Measurements from ENCODE around the gene TTC6.
"Not testable (repeated sequence)": the region's sequence is repeated elsewhere in the genome, so short reads cannot be mapped to it uniquely, and the experiment has no call there.

TTC6 gene
- 0 to 0.18 (median 0) reads per million in 9 experiments for total RNA-seq

- no peak within 1 kb of the TSS for H3K27ac Mint-ChIP-seq
- H3K36me3 Mint-ChIP-seq (ENCODE audit: insufficient read depth): no peaks in the 10 kb centered on the region
- H3K4me1 Mint-ChIP-seq (ENCODE audit: low read depth in 2 of 2): peaks cover 0 to 8% of the 10 kb centered on the region in 2 donors
- H3K4me3 Mint-ChIP-seq: peak within 1 kb of the TSS; percentile 55 to 69
- ATAC-seq (replicated peaks) (peak; percentile 10), DNase-seq (no peak)
- peaks cover 63 to 92% of the 10 kb centered on the region in 2 donors for H3K27me3 Mint-ChIP-seq
- H3K9me3 Mint-ChIP-seq: peaks cover 4 to 10% of the 10 kb centered on the region in 2 donors
Observed at GRCh38 chr14:37594971-37595808, at the start of gene TTC6, which contains the start of gene FOXA1. TSS of gene TTC6 (plus strand) at chr14:37595629. CDS start at chr14:37622065, 26,436 bp downstream. TSS of gene FOXA1 (minus strand) at chr14:37595249. CDS start at chr14:37594972, 277 bp downstream.

- Mint-ChIP-seq H3K27ac (no peak overlapping the region), H3K27me3 (no peaks in the 10 kb centered on the region), H3K4me1 (ENCODE audit: low read depth in 2 of 2) (no peaks in the 10 kb centered on the region), H3K36me3 (ENCODE audit: insufficient read depth) (no peaks in the 10 kb centered on the region), H3K9me3 (no peaks in the 10 kb centered on the region), H3K4me3 (no peak overlapping the region)
- ATAC-seq (replicated peaks): no peak
- DNase-seq: no peak
Observed at GRCh38 chr14:37546621-37547447, 48.6 kb upstream of the TTC6 start.

GRCh38 chr14:37550511-37550910 lies 44.9 kb upstream of the TTC6 start:
- ATAC-seq (replicated peaks): no peak
- no peaks in the 10 kb centered on the region for H3K4me1 Mint-ChIP-seq (ENCODE audit: low read depth in 2 of 2)
- H3K9me3 Mint-ChIP-seq: peaks cover 4 to 8% of the 10 kb centered on the region in 2 donors
- no peaks in the 10 kb centered on the region for H3K27me3 Mint-ChIP-seq
- no peak overlapping the region for H3K27ac Mint-ChIP-seq
- no peak for DNase-seq
- no peak overlapping the region for H3K4me3 Mint-ChIP-seq
- H3K36me3 Mint-ChIP-seq (ENCODE audit: insufficient read depth): no peaks in the 10 kb centered on the region

- no peak for ATAC-seq (replicated peaks)
- no peak overlapping the region for H3K4me3 Mint-ChIP-seq
- peaks cover 4 to 8% of the 10 kb centered on the region in 2 donors for H3K9me3 Mint-ChIP-seq
- H3K27me3 Mint-ChIP-seq: no peaks in the 10 kb centered on the region
- no peak for DNase-seq
- no peaks in the 10 kb centered on the region for H3K36me3 Mint-ChIP-seq (ENCODE audit: insufficient read depth)
- no peak overlapping the region for H3K27ac Mint-ChIP-seq
- no peaks in the 10 kb centered on the region for H3K4me1 Mint-ChIP-seq (ENCODE audit: low read depth in 2 of 2)
Observed at GRCh38 chr14:37551119-37551518, 44.3 kb upstream of the TTC6 start.

- Mint-ChIP-seq H3K4me3 (no peak overlapping the region), H3K27me3 (no peaks in the 10 kb centered on the region), H3K9me3 (peaks cover 6 to 22% of the 10 kb centered on the region in 2 donors), H3K36me3 (ENCODE audit: insufficient read depth) (no peaks in the 10 kb centered on the region), H3K4me1 (ENCODE audit: low read depth in 2 of 2) (no peaks in the 10 kb centered on the region), H3K27ac (no peak overlapping the region)
- DNase-seq (no peak), ATAC-seq (replicated peaks) (no peak)
Observed at GRCh38 chr14:37553935-37554550, 41.4 kb upstream of the TTC6 start.

- ATAC-seq (replicated peaks); H3K36me3 Mint-ChIP-seq (ENCODE audit: insufficient read depth); H3K4me3 Mint-ChIP-seq; H3K4me1 Mint-ChIP-seq (ENCODE audit: low read depth in 2 of 2); H3K27me3 Mint-ChIP-seq; DNase-seq; H3K27ac Mint-ChIP-seq: not testable (repeated sequence)
- H3K9me3 Mint-ChIP-seq: peaks cover 6 to 25% of the 10 kb centered on the region in 2 donors
Observed at GRCh38 chr14:37555596-37555995, 39.8 kb upstream of the TTC6 start.

GRCh38 chr14:37558740-37559139 lies 36.7 kb upstream of the TTC6 start:
- no peak for ATAC-seq (replicated peaks)
- no peaks in the 10 kb centered on the region for H3K36me3 Mint-ChIP-seq (ENCODE audit: insufficient read depth)
- DNase-seq: no peak

GRCh38 chr14:37559386-37559785 lies 36.0 kb upstream of the TTC6 start:
- Mint-ChIP-seq H3K4me3 (no peak overlapping the region), H3K4me1 (ENCODE audit: low read depth in 2 of 2) (no peaks in the 10 kb centered on the region), H3K27me3 (no peaks in the 10 kb centered on the region), H3K9me3 (peaks cover 2 to 18% of the 10 kb centered on the region in 2 donors), H3K36me3 (ENCODE audit: insufficient read depth) (no peaks in the 10 kb centered on the region), H3K27ac (no peak overlapping the region)
- ATAC-seq (replicated peaks): no peak
- DNase-seq: no peak

More at GRCh38 chr14:37558740-37559139, 36.7 kb upstream of the TTC6 start:
- Mint-ChIP-seq H3K9me3 (peaks cover 6 to 24% of the 10 kb centered on the region in 2 donors), H3K4me1 (ENCODE audit: low read depth in 2 of 2) (no peaks in the 10 kb centered on the region), H3K4me3 (no peak overlapping the region), H3K27me3 (no peaks in the 10 kb centered on the region), H3K27ac (no peak overlapping the region)

- peaks cover 0 to 7% of the 10 kb centered on the region in 2 donors for H3K9me3 Mint-ChIP-seq
- H3K4me3 Mint-ChIP-seq: no peak overlapping the region
- H3K27ac Mint-ChIP-seq: no peak overlapping the region
- H3K36me3 Mint-ChIP-seq (ENCODE audit: insufficient read depth): no peaks in the 10 kb centered on the region
- ATAC-seq (replicated peaks): no peak
- DNase-seq: no peak
- no peaks in the 10 kb centered on the region for H3K4me1 Mint-ChIP-seq (ENCODE audit: low read depth in 2 of 2)
- no peaks in the 10 kb centered on the region for H3K27me3 Mint-ChIP-seq
Observed at GRCh38 chr14:37563189-37563588, 32.2 kb upstream of the TTC6 start.

GRCh38 chr14:37565550-37565949 lies 29.9 kb upstream of the TTC6 start:
- Mint-ChIP-seq H3K4me3 (no peak overlapping the region), H3K9me3 (no peaks in the 10 kb centered on the region), H3K4me1 (ENCODE audit: low read depth in 2 of 2) (no peaks in the 10 kb centered on the region), H3K27ac (no peak overlapping the region), H3K27me3 (no peaks in the 10 kb centered on the region), H3K36me3 (ENCODE audit: insufficient read depth) (no peaks in the 10 kb centered on the region)
- DNase-seq (no peak), ATAC-seq (replicated peaks) (no peak)

- H3K9me3 Mint-ChIP-seq: peaks cover 0 to 2% of the 10 kb centered on the region in 2 donors
- H3K36me3 Mint-ChIP-seq (ENCODE audit: insufficient read depth): no peaks in the 10 kb centered on the region
- H3K27me3 Mint-ChIP-seq: no peaks in the 10 kb centered on the region
- ATAC-seq (replicated peaks) (no peak), DNase-seq (no peak)
- H3K4me1 Mint-ChIP-seq (ENCODE audit: low read depth in 2 of 2): no peaks in the 10 kb centered on the region
- H3K4me3 Mint-ChIP-seq: no peak overlapping the region
- no peak overlapping the region for H3K27ac Mint-ChIP-seq
Observed at GRCh38 chr14:37566811-37567371, 28.5 kb upstream of the TTC6 start.

- Mint-ChIP-seq H3K27me3 (no peaks in the 10 kb centered on the region), H3K4me3 (no peak overlapping the region), H3K9me3 (peaks cover 0 to 3% of the 10 kb centered on the region in 2 donors), H3K4me1 (ENCODE audit: low read depth in 2 of 2) (no peaks in the 10 kb centered on the region), H3K27ac (no peak overlapping the region), H3K36me3 (ENCODE audit: insufficient read depth) (no peaks in the 10 kb centered on the region)
- ATAC-seq (replicated peaks) (no peak), DNase-seq (no peak)
Observed at GRCh38 chr14:37569729-37570128, 25.7 kb upstream of the TTC6 start.

- DNase-seq (no peak), ATAC-seq (replicated peaks) (no peak)
- Mint-ChIP-seq H3K9me3 (peaks cover 0 to 3% of the 10 kb centered on the region in 2 donors), H3K4me1 (ENCODE audit: low read depth in 2 of 2) (no peaks in the 10 kb centered on the region), H3K27me3 (no peaks in the 10 kb centered on the region), H3K27ac (no peak overlapping the region), H3K4me3 (no peak overlapping the region), H3K36me3 (ENCODE audit: insufficient read depth) (no peaks in the 10 kb centered on the region)
Observed at GRCh38 chr14:37571391-37571790, 24.0 kb upstream of the TTC6 start.
